Esophagus muscularis mucosa (tissue), 4 donors: Measurements from ENCODE around the gene LHFPL2. TPM values are rescaled to one million over a fixed set of nuclear protein-coding genes. Genes with fewer than 3 reads are reported as not detected.

ENCODE experiments used
- DNase-seq: peaks from one replicate; pipeline ENCODE4 v3.0.0-alpha.2; 2017; ENCODE audit errors: extremely low spot score
- H3K27ac ChIP-seq, 4 donors: fragments of 200-600 bp; sonication (generic); replicated peaks in 1 of 4; 1 replicate in 3 of 4; 2 replicates in 1 of 4; pipeline ENCODE4 v1.5.1; 2016 to 2019; ENCODE audit warnings: mild to moderate bottlenecking in 1 of 4
- H3K27me3 ChIP-seq, 4 donors: fragments of 200-600 bp; sonication (generic); one replicate each; pipeline versions ENCODE4 v1.5.1 to v1.6.0; 2016 to 2019
- H3K36me3 ChIP-seq, 4 donors: fragments of 200-600 bp; sonication (generic); one replicate each; pipeline ENCODE4 v1.5.1; 2016 to 2019
- H3K4me1 ChIP-seq, 4 donors: fragments of 200-600 bp; sonication (generic); one replicate each; pipeline ENCODE4 v1.5.1; 2016 to 2019
- H3K4me3 ChIP-seq, 4 donors: fragments of 200-600 bp; sonication (generic); 1 replicate in 2 of 4; 2 replicates in 2 of 4; pipeline ENCODE4 v1.5.1; 2016 to 2019; ENCODE audit warnings: mild to moderate bottlenecking in 4 of 4, moderate library complexity in 1 of 4
- H3K9me3 ChIP-seq, 4 donors: fragments of 200-600 bp; sonication (generic); 1 replicate in 3 of 4; 2 replicates in 1 of 4; pipeline ENCODE4 v1.5.1; 2016 to 2019
- EP300 ChIP-seq: sonication (generic); formaldehyde crosslinking; IDR thresholded peaks from one replicate; pipeline ENCODE4 v1.6.1; 2017; ENCODE audit warnings: antibody characterized with exemption
- POLR2A ChIP-seq: fragments of 450-650 bp; IDR thresholded peaks from one replicate; pipeline ENCODE4 v1.6.1; 2017; ENCODE audit warnings: antibody characterized with exemption, moderate library complexity, mild to moderate bottlenecking, low read depth
- POLR2AphosphoS5 ChIP-seq, 2 donors: sonication (generic); formaldehyde crosslinking; IDR thresholded peaks; one replicate each; pipeline ENCODE4 v1.6.1; 2017; ENCODE audit warnings: antibody characterized with exemption in 2 of 2
- WGBS: methylation state at CpG from one replicate; pipeline ENCODE4 v1.1.5; 2018; 5-methylcytosine and 5-hydroxymethylcytosine counted together
- intact Hi-C: fragments of 100-400 bp; cut with DNase I; formaldehyde crosslinking; loops from one replicate; pipeline ENCODE4 v1.15.1; 2023
- total RNA-seq, 4 donors: library from RNA; depleted of rRNA; stranded (reverse); fragments of >200 nt; gene quantifications; one replicate each; pipeline versions ENCODE4 v1.1.0 to v1.2.1, GENCODE V29; 2016
- TF ChIP-seq, protein P1 (sequence below), 3 experiments: fragments of 200-600 bp in 2 of 3; fragments of 450-650 bp in 1 of 3; sonication (generic) in 2 of 3; IDR thresholded peaks; one replicate each; pipeline ENCODE4 v1.5.1; 2017 to 2019; ENCODE audit warnings: antibody characterized with exemption in 3 of 3, mild to moderate bottlenecking in 2 of 3, moderate library complexity in 1 of 3

LHFPL2 gene
- total RNA-seq, 4 donors from 2014 or later, result 24.1 to 40.9 (median 28.1) TPM

DNA sequence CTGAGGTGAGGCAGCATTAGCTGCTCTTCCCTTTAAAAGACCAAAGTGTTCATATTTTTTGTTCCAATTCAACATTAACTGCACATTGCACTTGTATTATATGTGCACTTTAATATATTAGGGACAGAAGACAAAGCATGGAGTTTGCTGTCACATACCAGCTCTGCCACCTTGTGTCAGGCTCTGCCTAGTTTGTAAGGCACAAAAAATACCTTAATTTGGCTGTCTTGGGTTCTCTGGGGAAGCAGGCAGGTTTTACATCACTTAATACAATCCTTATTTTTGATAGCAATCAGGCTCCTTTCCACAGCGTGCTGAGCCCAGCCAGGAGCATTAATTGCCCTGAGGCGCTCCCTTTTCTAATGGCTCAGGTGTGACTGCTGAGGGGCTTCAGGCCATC, 156.3 kb downstream of the LHFPL2 start:
- Histone ChIP-seq H3K9me3 (no peaks in the 10 kb centered on the region), H3K4me1 (peaks cover 6 to 38% (median 22%) of the 10 kb centered on the region in 4 donors), H3K27me3 (no peaks in the 10 kb centered on the region), H3K4me3 (no peak overlapping the region), H3K27ac (no peak overlapping the region), H3K36me3 (peaks cover 0 to 20% (median 12%) of the 10 kb centered on the region in 4 donors)
- intact Hi-C loops, result no loop called here
- DNase-seq, result no peak
- WGBS, result 89% methylated on average over 2 of the region's 2 CpGs
- TF ChIP-seq POLR2AphosphoS5 (IDR thresholded peaks at IDR 0.05) (no peak), EP300 (no peak), POLR2A (no peak)
- TF ChIP-seq, protein P1, sequence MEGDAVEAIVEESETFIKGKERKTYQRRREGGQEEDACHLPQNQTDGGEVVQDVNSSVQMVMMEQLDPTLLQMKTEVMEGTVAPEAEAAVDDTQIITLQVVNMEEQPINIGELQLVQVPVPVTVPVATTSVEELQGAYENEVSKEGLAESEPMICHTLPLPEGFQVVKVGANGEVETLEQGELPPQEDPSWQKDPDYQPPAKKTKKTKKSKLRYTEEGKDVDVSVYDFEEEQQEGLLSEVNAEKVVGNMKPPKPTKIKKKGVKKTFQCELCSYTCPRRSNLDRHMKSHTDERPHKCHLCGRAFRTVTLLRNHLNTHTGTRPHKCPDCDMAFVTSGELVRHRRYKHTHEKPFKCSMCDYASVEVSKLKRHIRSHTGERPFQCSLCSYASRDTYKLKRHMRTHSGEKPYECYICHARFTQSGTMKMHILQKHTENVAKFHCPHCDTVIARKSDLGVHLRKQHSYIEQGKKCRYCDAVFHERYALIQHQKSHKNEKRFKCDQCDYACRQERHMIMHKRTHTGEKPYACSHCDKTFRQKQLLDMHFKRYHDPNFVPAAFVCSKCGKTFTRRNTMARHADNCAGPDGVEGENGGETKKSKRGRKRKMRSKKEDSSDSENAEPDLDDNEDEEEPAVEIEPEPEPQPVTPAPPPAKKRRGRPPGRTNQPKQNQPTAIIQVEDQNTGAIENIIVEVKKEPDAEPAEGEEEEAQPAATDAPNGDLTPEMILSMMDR (IDR thresholded peaks at IDR 0.05), result no peak

DNA sequence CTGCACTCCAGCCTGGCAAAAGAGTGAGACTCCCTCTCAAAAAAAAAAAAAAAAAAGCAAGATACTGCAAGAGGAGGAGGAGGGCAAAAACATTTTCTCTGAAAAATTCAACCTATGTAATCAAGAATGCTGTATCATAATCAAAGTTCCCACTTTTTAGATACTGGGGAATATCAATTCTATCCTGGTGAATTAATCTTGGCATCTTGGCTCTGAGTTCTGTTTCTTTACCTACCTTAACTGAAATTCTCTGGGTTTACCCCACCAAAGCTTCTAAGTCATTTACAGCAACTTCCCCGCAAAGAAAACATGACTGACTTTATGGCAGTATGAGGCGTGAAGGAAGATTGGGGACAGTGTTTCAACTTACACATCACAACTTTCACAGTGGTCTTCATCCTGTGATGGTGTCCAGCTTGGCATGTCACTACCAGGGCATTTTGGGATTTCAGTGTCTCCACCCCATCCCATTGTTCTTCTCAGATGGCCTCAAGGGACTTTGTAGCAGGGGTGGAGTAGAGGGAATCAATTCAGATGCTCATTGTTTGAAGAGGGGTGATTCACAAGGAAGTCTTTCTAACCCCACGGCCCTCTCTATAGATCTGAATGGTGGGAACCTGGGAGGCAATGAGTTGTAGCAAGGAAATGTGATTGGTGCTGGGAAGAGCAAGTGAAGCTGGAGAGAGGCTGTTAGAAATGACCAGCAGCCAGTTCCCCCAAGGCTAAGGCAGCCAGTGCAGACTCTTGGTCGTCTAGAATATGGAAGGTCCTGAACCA, 157.7 kb downstream of the LHFPL2 start:
- no peak for TF ChIP-seq POLR2A
- no peak for TF ChIP-seq POLR2AphosphoS5 (IDR thresholded peaks at IDR 0.05)
- TF ChIP-seq EP300, result no peak
- TF ChIP-seq, protein P1 (IDR thresholded peaks at IDR 0.05), result no peak
- Histone ChIP-seq H3K27me3 (no peaks in the 10 kb centered on the region), H3K4me3 (no peak overlapping the region), H3K36me3 (peaks cover 0 to 28% (median 12%) of the 10 kb centered on the region in 4 donors), H3K27ac (no peak overlapping the region), H3K9me3 (no peaks in the 10 kb centered on the region), H3K4me1 (peaks cover 0 to 34% (median 15%) of the 10 kb centered on the region in 4 donors)
- peak; percentile 70 for DNase-seq
- WGBS, result 95% methylated on average over 4 of the region's 4 CpGs
- intact Hi-C loops, result no loop called here

DNA sequence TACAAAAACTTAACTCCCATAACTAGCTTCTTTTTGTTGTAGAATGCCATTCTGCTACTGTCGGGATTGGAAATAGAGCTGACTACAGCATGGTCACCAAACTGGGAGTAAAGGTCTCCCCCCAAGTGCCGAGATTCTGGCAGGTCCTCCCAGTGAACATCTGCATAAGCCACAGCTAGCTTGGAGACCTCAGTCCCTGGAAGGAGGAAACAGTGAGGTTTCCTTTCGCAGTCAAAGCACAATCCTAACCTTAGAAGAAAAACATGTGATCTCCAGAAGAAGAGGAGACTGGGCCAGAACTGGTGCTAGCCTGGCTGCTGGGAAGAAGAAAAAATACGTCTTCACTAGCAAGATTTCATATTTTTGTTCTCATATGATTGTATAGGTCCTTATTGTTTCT, 160.7 kb downstream of the LHFPL2 start:
- TF ChIP-seq EP300, result no peak
- H3K27ac ChIP-seq, result no peak overlapping the region
- H3K27me3 ChIP-seq, result no peaks in the 10 kb centered on the region
- WGBS, result 79% methylated on average over 4 of the region's 4 CpGs
- DNase-seq, result peak; percentile 42
- no peaks in the 10 kb centered on the region for H3K9me3 ChIP-seq
- peaks cover 7 to 41% (median 18%) of the 10 kb centered on the region in 4 donors for H3K4me1 ChIP-seq
- no peak overlapping the region for H3K4me3 ChIP-seq
- intact Hi-C loops, result no loop called here
- H3K36me3 ChIP-seq, result peaks cover 0 to 28% (median 12%) of the 10 kb centered on the region in 4 donors

DNA sequence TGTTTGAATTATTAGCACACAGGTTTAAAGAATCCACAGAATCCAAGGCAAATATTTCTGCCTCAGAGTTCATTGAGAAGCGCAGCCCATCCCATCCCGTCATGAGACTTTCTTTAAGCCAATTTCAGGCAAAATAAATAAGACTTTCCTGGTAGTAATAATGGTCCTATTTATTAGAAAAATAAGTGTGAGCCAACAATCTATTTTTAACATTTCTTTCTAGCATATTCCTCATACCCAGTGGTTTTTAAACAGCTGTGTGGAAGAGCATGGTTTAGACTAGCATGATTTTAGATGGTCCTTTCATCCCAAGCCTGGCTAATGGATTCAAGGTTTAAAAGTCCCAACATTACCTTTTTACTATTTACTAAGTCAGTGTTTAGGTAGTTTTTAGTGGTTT, 162.4 kb downstream of the LHFPL2 start:
- intact Hi-C loops, result no loop called here
- DNase-seq, result peak; percentile 21
- 75% methylated on average over 2 of the region's 2 CpGs for WGBS

More for the DNA sequence above, 162.4 kb downstream of the LHFPL2 start:
- TF ChIP-seq EP300 (no peak), POLR2A (no peak), POLR2AphosphoS5 (IDR thresholded peaks at IDR 0.05) (no peak)
- TF ChIP-seq, protein P1 (IDR thresholded peaks at IDR 0.05), result no peak
- Histone ChIP-seq H3K9me3 (no peaks in the 10 kb centered on the region), H3K4me3 (no peak overlapping the region), H3K36me3 (peaks cover 0 to 28% (median 12%) of the 10 kb centered on the region in 4 donors), H3K27ac (peak overlapping the region in 1 of 4 donors; percentile 11), H3K27me3 (no peaks in the 10 kb centered on the region), H3K4me1 (peaks cover 7 to 43% (median 20%) of the 10 kb centered on the region in 4 donors)
